ENCODE data around the gene OR13C4. TPM values are rescaled to one million over a fixed set of nuclear protein-coding genes. Genes with fewer than 3 reads are reported as not detected.

Gene OR13C4
- total and polyA plus RNA-seq, 2 donors (not counting 1 experiment from before 2014, with no cell fraction given): not detected

DNA sequence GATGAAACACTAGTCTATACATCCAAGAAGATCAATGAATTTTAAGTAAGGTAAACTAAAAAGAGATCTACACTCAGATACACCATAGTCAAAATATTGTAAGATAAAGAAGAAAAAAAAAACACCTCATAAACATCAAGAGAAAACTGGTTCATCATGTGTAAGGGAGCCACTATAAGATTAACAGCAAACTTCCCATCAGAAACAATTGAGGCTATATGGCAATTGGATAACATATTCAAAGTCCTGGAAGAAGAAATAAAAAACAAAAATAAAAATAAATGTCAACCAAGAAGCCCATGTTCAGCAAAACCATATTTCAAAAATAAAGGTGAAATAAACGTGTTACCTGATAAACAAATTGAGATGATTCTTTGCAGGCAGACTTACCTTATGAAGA, 45.6 kb upstream of the OR13C4 start:
- H3K9ac ChIP-seq (ENCODE audit: low read length): no peak overlapping the region
- H3K4me2 ChIP-seq (replicated peaks; ENCODE audit: low read depth, low read length, poor library complexity, severe bottlenecking): no peak overlapping the region
- intact Hi-C loops (cut with micrococcal nuclease): no loop called here
- no peak overlapping the region for H3K4me3 ChIP-seq (ENCODE audit: control extremely low read depth in 1 of 5, extremely low read depth in 1 of 5, insufficient read depth in 1 of 5, low read depth in 2 of 5, low read length in 4 of 5)
- no peaks in the 10 kb centered on the region for H4K20me1 ChIP-seq (ENCODE audit: control insufficient read depth, insufficient read depth, low read length, poor library complexity, severe bottlenecking)
- H3K79me2 ChIP-seq (ENCODE audit: control insufficient read depth, insufficient read depth, low read length): no peaks in the 10 kb centered on the region
- TF ChIP-seq EZH2 (IDR thresholded peaks at IDR 0.05; ENCODE audit: borderline replicate concordance, insufficient read depth, low read depth, low read length, poor library complexity, severe bottlenecking): no peak
- TF ChIP-seq, protein P1, sequence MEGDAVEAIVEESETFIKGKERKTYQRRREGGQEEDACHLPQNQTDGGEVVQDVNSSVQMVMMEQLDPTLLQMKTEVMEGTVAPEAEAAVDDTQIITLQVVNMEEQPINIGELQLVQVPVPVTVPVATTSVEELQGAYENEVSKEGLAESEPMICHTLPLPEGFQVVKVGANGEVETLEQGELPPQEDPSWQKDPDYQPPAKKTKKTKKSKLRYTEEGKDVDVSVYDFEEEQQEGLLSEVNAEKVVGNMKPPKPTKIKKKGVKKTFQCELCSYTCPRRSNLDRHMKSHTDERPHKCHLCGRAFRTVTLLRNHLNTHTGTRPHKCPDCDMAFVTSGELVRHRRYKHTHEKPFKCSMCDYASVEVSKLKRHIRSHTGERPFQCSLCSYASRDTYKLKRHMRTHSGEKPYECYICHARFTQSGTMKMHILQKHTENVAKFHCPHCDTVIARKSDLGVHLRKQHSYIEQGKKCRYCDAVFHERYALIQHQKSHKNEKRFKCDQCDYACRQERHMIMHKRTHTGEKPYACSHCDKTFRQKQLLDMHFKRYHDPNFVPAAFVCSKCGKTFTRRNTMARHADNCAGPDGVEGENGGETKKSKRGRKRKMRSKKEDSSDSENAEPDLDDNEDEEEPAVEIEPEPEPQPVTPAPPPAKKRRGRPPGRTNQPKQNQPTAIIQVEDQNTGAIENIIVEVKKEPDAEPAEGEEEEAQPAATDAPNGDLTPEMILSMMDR (IDR thresholded peaks at IDR 0.05): no peak
- ATAC-seq (ENCODE audit: low read depth) (no peak), DNase-seq (no peak)
- H3K4me1 ChIP-seq (ENCODE audit: control insufficient read depth in 2 of 2, insufficient read depth in 2 of 2, low read length in 2 of 2): no peaks in the 10 kb centered on the region
- H3K36me3 ChIP-seq (replicated peaks in 1 of 2; ENCODE audit: control extremely low read depth in 1 of 2, control insufficient read depth in 1 of 2, extremely low read depth in 1 of 2, insufficient read depth in 2 of 2, low read length in 1 of 2): no peaks in the 10 kb centered on the region
- Mint-ChIP-seq H3K9me3 (ENCODE audit: insufficient read depth) (peaks cover 11% of the 10 kb centered on the region), H3K27me3 (no peaks in the 10 kb centered on the region), H3K4me1 (no peaks in the 10 kb centered on the region), H3K4me3 (no peak overlapping the region), H3K27ac (no peak overlapping the region)
- CTCF ChIA-PET: no interaction called here
- no peaks in the 10 kb centered on the region for H3K27me3 ChIP-seq (replicated peaks in 1 of 4; ENCODE audit: control extremely low read depth in 1 of 4, control insufficient read depth in 3 of 4, insufficient read depth in 4 of 4, low read length in 3 of 4)
- H3K27ac ChIP-seq (ENCODE audit: low read length in 2 of 2): no peak overlapping the region
- H2AFZ ChIP-seq (ENCODE audit: insufficient read depth, low read depth, low read length, poor library complexity, severe bottlenecking): no peak overlapping the region
- POLR2A ChIA-PET: no interaction called here
- no CpG with 5 or more reads among the region's 1 CpG for WGBS (ENCODE audit: insufficient coverage)
- peaks cover 0 to 4% (median 0%) of the 10 kb centered on the region in 3 donors for H3K9me3 ChIP-seq (ENCODE audit: control extremely low read depth in 1 of 3, control insufficient read depth in 2 of 3, insufficient read depth in 1 of 3, low read length in 2 of 3)

DNA sequence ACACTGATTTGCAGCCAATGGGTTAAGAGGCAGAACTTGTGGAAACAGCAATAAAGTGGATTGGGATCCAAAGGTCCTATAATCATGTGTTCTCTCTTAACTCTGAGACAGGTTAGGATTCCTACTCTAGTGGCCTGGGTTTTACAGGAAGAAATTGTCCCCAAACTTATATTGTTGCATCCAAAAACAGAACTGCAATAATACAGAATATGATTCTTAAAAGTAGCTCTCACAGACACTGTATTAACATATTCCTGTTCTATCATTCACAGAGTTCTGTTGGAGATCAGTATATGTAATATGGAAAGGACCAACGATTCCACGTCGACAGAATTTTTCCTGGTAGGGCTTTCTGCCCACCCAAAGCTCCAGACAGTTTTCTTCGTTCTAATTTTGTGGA, 41.9 kb upstream of the OR13C4 start, which contains the start of gene OR13C8:
Gene OR13C8 (plus strand): TSS at position 301 of the 400 bp plus-strand sequence. CDS start 0 bp downstream, at position 301.
- Mint-ChIP-seq H3K4me3 (no peak within 1 kb of the TSS), H3K27me3 (no peaks in the 10 kb centered on the region), H3K4me1 (no peaks in the 10 kb centered on the region), H3K27ac (no peak within 1 kb of the TSS), H3K9me3 (ENCODE audit: insufficient read depth) (peaks cover 11% of the 10 kb centered on the region)
- POLR2A ChIA-PET: no interaction called here
- H3K79me2 ChIP-seq (ENCODE audit: control insufficient read depth, insufficient read depth, low read length): no peaks in the 10 kb centered on the region
- no peak for DNase-seq
- no peaks in the 10 kb centered on the region for H3K36me3 ChIP-seq (replicated peaks in 1 of 2; ENCODE audit: control extremely low read depth in 1 of 2, control insufficient read depth in 1 of 2, extremely low read depth in 1 of 2, insufficient read depth in 2 of 2, low read length in 1 of 2)
- no peaks in the 10 kb centered on the region for H3K27me3 ChIP-seq (replicated peaks in 1 of 4; ENCODE audit: control extremely low read depth in 1 of 4, control insufficient read depth in 3 of 4, insufficient read depth in 4 of 4, low read length in 3 of 4)
- TF ChIP-seq EZH2 (IDR thresholded peaks at IDR 0.05; ENCODE audit: borderline replicate concordance, insufficient read depth, low read depth, low read length, poor library complexity, severe bottlenecking): no peak
- TF ChIP-seq, protein P1 (IDR thresholded peaks at IDR 0.05): no peak
- H3K4me1 ChIP-seq (ENCODE audit: control insufficient read depth in 2 of 2, insufficient read depth in 2 of 2, low read length in 2 of 2): no peaks in the 10 kb centered on the region
- ATAC-seq (ENCODE audit: low read depth): no peak
- CTCF ChIA-PET: no interaction called here
- WGBS (ENCODE audit: insufficient coverage): 70% methylated on average over 2 of the region's 4 CpGs
- intact Hi-C loops (cut with micrococcal nuclease): no loop called here
- H3K9me3 ChIP-seq (ENCODE audit: control extremely low read depth in 1 of 3, control insufficient read depth in 2 of 3, insufficient read depth in 1 of 3, low read length in 2 of 3): peaks cover 0 to 4% (median 0%) of the 10 kb centered on the region in 3 donors
- no peaks in the 10 kb centered on the region for H4K20me1 ChIP-seq (ENCODE audit: control insufficient read depth, insufficient read depth, low read length, poor library complexity, severe bottlenecking)
- no peak within 1 kb of the TSS for H3K27ac ChIP-seq (ENCODE audit: low read length in 2 of 2)
- H3K4me3 ChIP-seq (ENCODE audit: control extremely low read depth in 1 of 5, extremely low read depth in 1 of 5, insufficient read depth in 1 of 5, low read depth in 2 of 5, low read length in 4 of 5): no peak within 1 kb of the TSS
- no peak within 1 kb of the TSS for H3K9ac ChIP-seq (ENCODE audit: low read length)
- H2AFZ ChIP-seq (ENCODE audit: insufficient read depth, low read depth, low read length, poor library complexity, severe bottlenecking): no peak within 1 kb of the TSS
- H3K4me2 ChIP-seq (replicated peaks; ENCODE audit: low read depth, low read length, poor library complexity, severe bottlenecking): no peak within 1 kb of the TSS

Data from B cell (primary cell).